Ectodermal cell (in vitro differentiated cells): ENCODE results near the gene IL9R. TPM values are rescaled to one million over a fixed set of nuclear protein-coding genes. Genes with fewer than 3 reads are reported as not detected.

ENCODE experiments used
- H3K27ac ChIP-seq: 2 replicates; pipeline ENCODE4 v1.7.0; 2013; ENCODE audit warnings: mild to moderate bottlenecking, low read depth, low read length; ENCODE audit not compliant: insufficient read depth, poor library complexity, severe bottlenecking
- H3K27me3 ChIP-seq: 2 replicates; pipeline ENCODE4 v1.7.0; 2013; ENCODE audit warnings: mild to moderate bottlenecking, low read length; ENCODE audit not compliant: insufficient read depth, control insufficient read depth, poor library complexity, severe bottlenecking
- H3K36me3 ChIP-seq: one replicate; pipeline ENCODE4 v1.7.0; 2013; ENCODE audit warnings: low read length; ENCODE audit not compliant: control insufficient read depth, insufficient read depth
- H3K4me1 ChIP-seq: one replicate; pipeline ENCODE4 v1.7.0; 2013; ENCODE audit warnings: low read length; ENCODE audit not compliant: control insufficient read depth, insufficient read depth
- H3K4me3 ChIP-seq: 2 replicates; pipeline ENCODE4 v1.7.0; 2013; ENCODE audit warnings: low read depth, low read length, control low read depth; ENCODE audit not compliant: insufficient read depth
- H3K9me3 ChIP-seq: 2 replicates; pipeline ENCODE4 v1.7.0; 2013; ENCODE audit warnings: mild to moderate bottlenecking, low read length, moderate library complexity; ENCODE audit not compliant: control insufficient read depth
- WGBS, 2 experiments: methylation state at CpG; one replicate each; pipeline ENCODE4 v1.1.7; 2013; ENCODE audit warnings: missing lambda C conversion rate in 2 of 2; 5-methylcytosine and 5-hydroxymethylcytosine counted together
- polyA plus RNA-seq, 4 experiments: library from polyadenylated mRNA; stranded (reverse); fragments of 50-300 nt; gene quantifications; one replicate each; pipeline ENCODE4 v1.2.3, GENCODE V29; 2013

Gene IL9R, protein sequence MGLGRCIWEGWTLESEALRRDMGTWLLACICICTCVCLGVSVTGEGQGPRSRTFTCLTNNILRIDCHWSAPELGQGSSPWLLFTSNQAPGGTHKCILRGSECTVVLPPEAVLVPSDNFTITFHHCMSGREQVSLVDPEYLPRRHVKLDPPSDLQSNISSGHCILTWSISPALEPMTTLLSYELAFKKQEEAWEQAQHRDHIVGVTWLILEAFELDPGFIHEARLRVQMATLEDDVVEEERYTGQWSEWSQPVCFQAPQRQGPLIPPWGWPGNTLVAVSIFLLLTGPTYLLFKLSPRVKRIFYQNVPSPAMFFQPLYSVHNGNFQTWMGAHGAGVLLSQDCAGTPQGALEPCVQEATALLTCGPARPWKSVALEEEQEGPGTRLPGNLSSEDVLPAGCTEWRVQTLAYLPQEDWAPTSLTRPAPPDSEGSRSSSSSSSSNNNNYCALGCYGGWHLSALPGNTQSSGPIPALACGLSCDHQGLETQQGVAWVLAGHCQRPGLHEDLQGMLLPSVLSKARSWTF
- polyA plus RNA-seq (2013, experiment 1 of 4): not detected
- not detected for polyA plus RNA-seq (2013, experiment 2 of 4)
- polyA plus RNA-seq (2013, experiment 3 of 4): not detected
- not detected for polyA plus RNA-seq (2013, experiment 4 of 4)

DNA sequence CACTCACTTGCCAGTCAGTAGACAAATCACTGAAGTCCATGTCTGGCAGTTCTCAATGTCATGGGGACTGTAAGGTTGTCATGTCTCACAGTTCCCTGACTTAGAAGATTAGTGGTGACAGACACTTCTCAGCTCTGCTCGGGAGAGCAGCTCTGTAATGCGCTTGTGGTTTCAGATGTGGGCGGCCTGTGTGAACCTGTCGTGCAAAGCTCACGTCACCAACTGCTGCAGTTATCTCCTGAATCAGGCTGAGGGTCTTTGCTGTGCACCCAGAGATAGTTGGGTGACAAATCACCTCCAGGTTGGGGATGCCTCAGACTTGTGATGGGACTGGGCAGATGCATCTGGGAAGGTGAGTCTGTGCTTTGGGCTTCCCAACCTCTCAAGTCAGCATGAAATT is at the start of gene IL9R:
TSS of gene IL9R (plus strand) at position 261 of the 400 bp plus-strand sequence. CDS start at position 325, 64 bp downstream.
- no peaks in the 10 kb centered on the region for H3K36me3 ChIP-seq
- H3K4me1 ChIP-seq: no peaks in the 10 kb centered on the region
- WGBS, 2 experiments: 82 to 84% methylated on average over 5 of the region's 5 CpGs
- no peak within 1 kb of the TSS for H3K27ac ChIP-seq
- no peaks in the 10 kb centered on the region for H3K9me3 ChIP-seq
- H3K4me3 ChIP-seq: no peak within 1 kb of the TSS
- H3K27me3 ChIP-seq: no peaks in the 10 kb centered on the region

DNA sequence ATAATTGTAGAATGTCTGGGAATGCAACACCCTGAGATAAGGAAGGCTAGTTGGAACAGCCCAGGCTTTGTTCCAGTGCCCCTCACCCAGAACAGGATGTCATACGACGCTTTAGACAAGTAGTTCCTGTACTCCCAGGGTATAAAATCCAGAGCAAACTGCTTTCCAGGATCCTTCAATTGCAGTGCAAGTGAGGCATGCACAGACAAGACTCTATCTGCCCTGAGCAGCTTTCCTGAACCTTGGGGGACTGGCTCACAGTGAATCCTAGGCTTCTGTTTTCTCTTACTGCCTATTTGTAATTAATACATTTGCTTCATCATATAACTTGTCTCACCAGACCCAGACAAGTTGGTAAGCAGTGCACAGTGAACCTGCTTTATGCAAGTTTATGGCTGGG is 48.4 kb upstream of the IL9R start:
- WGBS, 2 experiments: 82 to 86% methylated on average over 2 of the region's 2 CpGs
- no peaks in the 10 kb centered on the region for H3K27me3 ChIP-seq
- H3K4me3 ChIP-seq: no peak overlapping the region
- H3K36me3 ChIP-seq: no peaks in the 10 kb centered on the region
- no peak overlapping the region for H3K27ac ChIP-seq
- H3K9me3 ChIP-seq: peaks cover 2% of the 10 kb centered on the region
- no peaks in the 10 kb centered on the region for H3K4me1 ChIP-seq

- Histone ChIP-seq H3K36me3 (no peaks in the 10 kb centered on the region), H3K4me3 (no peak overlapping the region), H3K9me3 (peaks cover 2% of the 10 kb centered on the region), H3K4me1 (no peaks in the 10 kb centered on the region), H3K27ac (no peak overlapping the region), H3K27me3 (no peaks in the 10 kb centered on the region)
- 75 to 76% methylated on average over 3 of the region's 3 CpGs for whole genome bisulfite sequencing, 2 experiments
These were observed 46.2 kb upstream of the IL9R start for GRCh38 chrX:155951237-155951789.

DNA sequence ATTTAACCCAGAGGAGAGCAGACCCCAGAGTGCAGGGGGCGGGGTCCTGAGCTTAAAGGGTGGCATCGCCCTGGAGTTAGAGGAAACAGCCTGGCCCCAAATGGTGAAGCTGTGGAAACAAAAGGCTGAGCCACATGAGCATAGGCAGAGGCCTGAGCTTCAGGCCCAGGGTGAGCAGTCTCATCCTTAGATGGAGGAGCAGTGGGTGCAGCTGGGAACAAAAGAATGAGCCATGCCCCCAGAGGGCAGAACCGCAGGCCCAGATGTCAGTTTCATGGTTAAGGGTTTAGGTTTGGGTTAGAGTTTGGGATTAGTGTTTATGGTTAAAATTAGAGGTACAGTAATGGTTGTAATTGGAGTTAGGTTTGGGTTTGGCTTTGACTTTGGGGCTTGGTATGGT is 44.4 kb upstream of the IL9R start:
- Histone ChIP-seq H3K9me3 (peaks cover 2% of the 10 kb centered on the region), H3K27me3 (no peaks in the 10 kb centered on the region), H3K4me1 (no peaks in the 10 kb centered on the region), H3K36me3 (no peaks in the 10 kb centered on the region), H3K27ac (no peak overlapping the region), H3K4me3 (no peak overlapping the region)
- 72 to 76% methylated on average over 3 of the region's 3 CpGs for WGBS, 2 experiments

GRCh38 chrX:155954793-155955192 is 42.7 kb upstream of the IL9R start:
- peaks cover 2% of the 10 kb centered on the region for H3K9me3 ChIP-seq
- no peaks in the 10 kb centered on the region for H3K36me3 ChIP-seq
- WGBS, 2 experiments: 67% methylated on average over 1 of the region's 1 CpG; no CpG with 5 or more reads in 1 of the 2 experiments
- no peak overlapping the region for H3K27ac ChIP-seq
- no peaks in the 10 kb centered on the region for H3K27me3 ChIP-seq
- no peaks in the 10 kb centered on the region for H3K4me1 ChIP-seq
- H3K4me3 ChIP-seq: no peak overlapping the region

- no peak overlapping the region for H3K4me3 ChIP-seq
- WGBS, 2 experiments: 85 to 88% methylated on average over 9 of the region's 9 CpGs
- H3K27me3 ChIP-seq: no peaks in the 10 kb centered on the region
- no peak overlapping the region for H3K27ac ChIP-seq
- peaks cover 2% of the 10 kb centered on the region for H3K9me3 ChIP-seq
- H3K4me1 ChIP-seq: no peaks in the 10 kb centered on the region
- H3K36me3 ChIP-seq: no peaks in the 10 kb centered on the region
These were observed 41.4 kb upstream of the IL9R start for GRCh38 chrX:155956099-155956498.

DNA sequence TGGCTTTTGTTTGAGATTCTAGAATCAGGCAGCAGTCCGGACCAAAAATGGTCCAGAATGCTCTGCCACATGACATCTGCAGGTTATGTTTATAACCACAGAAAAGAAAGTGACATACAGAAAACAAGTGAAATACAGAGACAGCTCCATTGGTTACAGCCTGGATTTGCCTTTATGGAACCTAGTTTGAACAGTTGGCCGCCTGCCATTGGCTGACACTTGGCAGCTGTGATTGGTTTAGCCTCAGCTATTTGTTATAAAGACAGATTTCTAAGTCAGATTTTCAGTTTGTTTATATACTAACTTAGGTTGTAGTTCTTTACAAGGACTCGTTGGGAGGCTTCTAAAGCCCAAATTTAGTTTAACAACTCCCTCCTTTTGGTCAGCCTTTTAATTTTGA is 40.8 kb upstream of the IL9R start:
- H3K27me3 ChIP-seq: no peaks in the 10 kb centered on the region
- H3K36me3 ChIP-seq: no peaks in the 10 kb centered on the region
- peaks cover 2% of the 10 kb centered on the region for H3K9me3 ChIP-seq
- no peak overlapping the region for H3K4me3 ChIP-seq
- no peaks in the 10 kb centered on the region for H3K4me1 ChIP-seq
- H3K27ac ChIP-seq: no peak overlapping the region
- 73 to 81% methylated on average over 3 of the region's 3 CpGs for WGBS, 2 experiments

DNA sequence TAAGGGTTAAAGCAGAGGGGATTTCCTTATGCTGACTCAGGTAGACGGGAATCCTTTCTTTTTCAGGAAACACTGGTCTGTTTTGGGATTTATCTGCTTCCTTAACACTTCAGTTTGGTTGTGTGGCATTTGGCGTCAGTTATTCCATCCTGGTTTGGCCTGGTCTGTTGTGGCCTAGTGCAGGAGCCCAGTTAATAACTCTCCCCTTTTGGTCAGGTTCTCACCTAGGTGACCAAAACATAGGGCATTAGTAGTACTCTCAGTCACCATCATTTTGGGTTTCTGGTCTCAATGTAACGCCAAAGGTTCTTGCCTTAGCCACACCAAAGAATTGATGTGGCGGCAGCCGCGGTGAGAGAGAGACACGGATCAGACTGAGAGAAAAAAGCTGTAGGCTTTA is 39.7 kb upstream of the IL9R start:
- H3K27me3 ChIP-seq: no peaks in the 10 kb centered on the region
- 75 to 83% methylated on average over 7 of the region's 7 CpGs for WGBS, 2 experiments
- H3K4me1 ChIP-seq: no peaks in the 10 kb centered on the region
- no peak overlapping the region for H3K27ac ChIP-seq
- H3K4me3 ChIP-seq: no peak overlapping the region
- no peaks in the 10 kb centered on the region for H3K36me3 ChIP-seq
- H3K9me3 ChIP-seq: peaks cover 2% of the 10 kb centered on the region

DNA sequence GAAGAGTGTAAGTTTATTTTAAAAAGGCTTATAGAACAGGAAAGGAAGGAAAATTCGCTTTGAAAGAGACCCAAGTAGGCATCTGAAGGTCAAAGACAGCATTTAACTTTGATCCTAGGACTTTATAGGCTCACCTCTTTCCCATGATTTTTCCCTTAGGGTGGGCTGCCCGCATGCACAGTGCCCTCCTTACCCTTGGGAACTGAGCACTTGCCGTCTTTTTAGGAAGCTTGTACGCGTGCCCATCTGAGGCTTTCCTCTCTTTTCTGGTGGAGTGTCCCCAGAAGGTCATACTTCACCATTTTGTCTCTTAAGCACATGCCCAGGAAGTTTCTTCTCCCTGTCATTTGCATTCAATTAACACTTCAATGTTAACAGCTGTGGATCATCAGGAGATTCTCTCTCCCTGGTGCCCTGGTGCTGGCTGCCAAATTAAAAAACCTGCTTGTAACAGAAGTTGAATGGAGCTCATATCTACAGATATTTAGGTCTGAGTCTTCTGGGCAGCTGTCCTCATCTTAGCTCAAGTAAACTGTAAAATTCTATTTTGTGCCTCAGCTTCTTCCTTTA is 38.4 kb upstream of the IL9R start:
- no peaks in the 10 kb centered on the region for H3K4me1 ChIP-seq
- WGBS, 2 experiments: 54 to 57% methylated on average over 5 of the region's 5 CpGs
- no peak overlapping the region for H3K4me3 ChIP-seq
- H3K9me3 ChIP-seq: peaks cover 2% of the 10 kb centered on the region
- no peak overlapping the region for H3K27ac ChIP-seq
- H3K27me3 ChIP-seq: no peaks in the 10 kb centered on the region
- no peaks in the 10 kb centered on the region for H3K36me3 ChIP-seq

- Histone ChIP-seq H3K4me3 (no peak overlapping the region), H3K36me3 (no peaks in the 10 kb centered on the region), H3K27me3 (no peaks in the 10 kb centered on the region), H3K9me3 (peaks cover 3% of the 10 kb centered on the region), H3K4me1 (no peaks in the 10 kb centered on the region), H3K27ac (no peak overlapping the region)
- 47 to 50% methylated on average over 1 of the region's 1 CpG for WGBS, 2 experiments
These were observed 34.6 kb upstream of the IL9R start for GRCh38 chrX:155962906-155963305.
